HepG2 (cell line): ENCODE results near the gene UBE2N. TPM values are rescaled to one million over a fixed set of nuclear protein-coding genes. Genes with fewer than 3 reads are reported as not detected.

ENCODE experiments used
- ARNT2 ChIP-seq: sonication (generic); formaldehyde crosslinking; IDR thresholded peaks from 2 replicates; pipeline ENCODE4 v1.8.0; 2022; ENCODE audit warnings: mild to moderate bottlenecking, low read depth, missing genetic modification reagents, moderate library complexity
- HIVEP1 ChIP-seq: sonication (generic); formaldehyde crosslinking; IDR thresholded peaks from 2 replicates; pipeline ENCODE4 v1.4.0; 2020; ENCODE audit warnings: mild to moderate bottlenecking, missing genetic modification reagents
- KDM5A ChIP-seq: fragments of 200-600 bp; sonication (generic); IDR thresholded peaks from 2 replicates; pipeline ENCODE4 v1.7.0; 2018; ENCODE audit warnings: antibody characterized with exemption, mild to moderate bottlenecking, low read length, borderline replicate concordance
- KDM5B ChIP-seq: sonication (generic); formaldehyde crosslinking; IDR thresholded peaks from 2 replicates; pipeline ENCODE4 v1.4.0; 2020; ENCODE audit warnings: missing genetic modification reagents, mild to moderate bottlenecking, borderline replicate concordance
- MIXL1 ChIP-seq: IDR thresholded peaks from 2 replicates; pipeline ENCODE4 v1.6.1; 2016
- RARA ChIP-seq: IDR thresholded peaks from 2 replicates; pipeline ENCODE4 v1.6.1; 2016; ENCODE audit warnings: missing genetic modification reagents, missing compliant biosample characterization
- SIX4 ChIP-seq: sonication (generic); formaldehyde crosslinking; IDR thresholded peaks from 2 replicates; pipeline ENCODE4 v1.4.0; 2020; ENCODE audit warnings: missing genetic modification reagents
- SP2 ChIP-seq: sonication (generic); formaldehyde crosslinking; IDR thresholded peaks from 2 replicates; pipeline ENCODE4 v1.5.1; 2020; ENCODE audit warnings: mild to moderate bottlenecking, missing genetic modification reagents
- TBX2 ChIP-seq: sonication (generic); formaldehyde crosslinking; IDR thresholded peaks from 2 replicates; pipeline ENCODE4 v1.5.0; 2020; ENCODE audit warnings: missing genetic modification reagents, mild to moderate bottlenecking, borderline replicate concordance
- ZNF333 ChIP-seq: sonication (generic); formaldehyde crosslinking; IDR thresholded peaks from 2 replicates; pipeline ENCODE4 v1.4.0; 2020; ENCODE audit warnings: mild to moderate bottlenecking, missing genetic modification reagents, borderline replicate concordance
- ZNF772 ChIP-seq: sonication (generic); formaldehyde crosslinking; IDR thresholded peaks from 2 replicates; pipeline ENCODE4 v1.5.0; 2020; ENCODE audit warnings: mild to moderate bottlenecking, missing genetic modification reagents
- polyA plus RNA-seq, 8 experiments: library from polyadenylated mRNA; depleted of rRNA in 3 of 8; stranded (reverse) in 7 of 8; unstranded in 1 of 8; fragments of >200 nt; fragmentation: Illumina TruSeq in 4 of 8; extraction: Trizol in 4 of 8; gene quantifications; 2 replicates each; pipeline versions ENCODE4 v1.2.1 to v1.2.3, GENCODE V29; 2011 to 2016; ENCODE audit warnings: low read depth in 4 of 8, missing spikeins in 1 of 8, mixed read lengths in 1 of 8; ENCODE audit not compliant: insufficient read depth in 1 of 8
- total RNA-seq, 5 experiments: library from RNA; depleted of rRNA; stranded (reverse); fragments of >200 nt; fragmentation: Illumina TruSeq; extraction: Trizol; gene quantifications; 2 replicates each; pipeline ENCODE4 v1.2.3, GENCODE V29; 2016; ENCODE audit warnings: low read depth in 1 of 5
- TF ChIP-seq, protein P1 (sequence below): sonication (generic); formaldehyde crosslinking; IDR thresholded peaks from 2 replicates; pipeline ENCODE4 v1.5.0; 2020; ENCODE audit warnings: mild to moderate bottlenecking, missing genetic modification reagents
- TF ChIP-seq, protein P2 (sequence below): sonication (generic); formaldehyde crosslinking; IDR thresholded peaks from 2 replicates; pipeline ENCODE4 v1.4.0; 2020; ENCODE audit warnings: missing genetic modification reagents
- TF ChIP-seq, protein P3 (sequence below): sonication (generic); formaldehyde crosslinking; IDR thresholded peaks from 2 replicates; pipeline ENCODE4 v1.5.1; 2020; ENCODE audit warnings: missing genetic modification reagents, mild to moderate bottlenecking, borderline replicate concordance
- TF ChIP-seq, protein P4 (sequence below): sonication (generic); formaldehyde crosslinking; IDR thresholded peaks from 2 replicates; pipeline ENCODE4 v1.5.0; 2020; ENCODE audit warnings: mild to moderate bottlenecking, missing genetic modification reagents
- TF ChIP-seq, protein P5 (sequence below): sonication (generic); formaldehyde crosslinking; IDR thresholded peaks from 2 replicates; pipeline ENCODE4 v1.4.0; 2020; ENCODE audit warnings: missing genetic modification reagents, borderline replicate concordance

UBE2N gene
- total and polyA plus RNA-seq, 2 of the 13 experiments (the other 11 are each of a cell fraction or from before 2014, with no cell fraction given), result 188 to 197 TPM

DNA sequence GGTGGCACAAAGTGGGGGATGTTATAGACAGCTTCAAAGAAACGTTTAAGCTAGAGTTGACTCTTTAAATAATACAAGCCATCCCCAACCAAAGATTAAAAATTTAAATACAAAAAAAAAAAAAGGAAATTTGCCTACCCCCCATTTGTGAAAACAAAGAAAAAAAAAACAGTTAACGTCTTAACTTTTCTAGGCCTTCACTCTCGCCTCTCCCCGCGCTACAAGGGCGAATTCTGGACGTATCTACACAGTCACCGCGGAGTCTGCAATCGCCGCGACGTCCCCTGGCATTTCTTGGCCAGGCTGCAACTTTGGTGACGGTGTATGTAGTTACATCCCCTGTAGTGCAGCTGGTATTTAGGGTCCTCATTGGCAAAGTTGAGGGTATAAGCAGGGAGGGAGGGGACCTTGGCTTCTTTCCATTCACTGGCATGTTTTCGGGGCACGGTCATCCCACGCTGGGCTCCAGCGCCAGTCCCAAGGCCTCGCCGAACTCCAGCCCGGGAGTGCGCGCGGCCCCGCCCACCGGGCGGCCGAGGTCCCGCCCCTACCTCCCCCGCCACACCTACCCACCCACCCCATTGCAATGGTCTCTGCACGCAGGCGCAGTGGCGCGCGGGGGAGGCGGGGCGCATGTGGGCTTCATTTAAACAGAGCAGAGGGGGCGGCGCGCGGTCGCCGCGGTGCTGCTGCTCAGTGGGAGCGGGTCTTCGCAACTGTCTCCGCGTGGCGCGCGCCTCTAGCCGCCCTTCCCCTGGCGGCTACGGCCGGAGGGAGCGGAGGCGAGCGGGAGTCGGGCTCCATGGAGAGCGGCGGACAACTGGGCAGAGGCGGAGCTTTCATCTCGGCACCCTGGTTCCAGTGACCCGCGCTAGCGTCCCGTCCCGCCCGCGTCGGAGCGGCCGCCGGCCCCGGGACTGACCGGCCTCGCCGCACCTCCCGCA lies 64.2 kb downstream of the UBE2N start, which contains the start of gene NUDT4 (continued):
- TF ChIP-seq TBX2 (CRISPR knock-in tag) (peak; percentile 53; the same call in 1 of the 2 replicates), ARNT2 (CRISPR knock-in tag) (no peak), SIX4 (CRISPR knock-in tag) (no peak), ZNF772 (no peak), KDM5B (CRISPR knock-in tag) (no peak), HIVEP1 (CRISPR knock-in tag) (no peak), KDM5A (peak; percentile 55; the same call in 1 of the 2 replicates), ZNF333 (no peak), RARA (CRISPR knock-in tag) (no peak), MIXL1 (CRISPR knock-in tag) (no peak), SP2 (CRISPR knock-in tag) (no peak)
- TF ChIP-seq, protein P1, sequence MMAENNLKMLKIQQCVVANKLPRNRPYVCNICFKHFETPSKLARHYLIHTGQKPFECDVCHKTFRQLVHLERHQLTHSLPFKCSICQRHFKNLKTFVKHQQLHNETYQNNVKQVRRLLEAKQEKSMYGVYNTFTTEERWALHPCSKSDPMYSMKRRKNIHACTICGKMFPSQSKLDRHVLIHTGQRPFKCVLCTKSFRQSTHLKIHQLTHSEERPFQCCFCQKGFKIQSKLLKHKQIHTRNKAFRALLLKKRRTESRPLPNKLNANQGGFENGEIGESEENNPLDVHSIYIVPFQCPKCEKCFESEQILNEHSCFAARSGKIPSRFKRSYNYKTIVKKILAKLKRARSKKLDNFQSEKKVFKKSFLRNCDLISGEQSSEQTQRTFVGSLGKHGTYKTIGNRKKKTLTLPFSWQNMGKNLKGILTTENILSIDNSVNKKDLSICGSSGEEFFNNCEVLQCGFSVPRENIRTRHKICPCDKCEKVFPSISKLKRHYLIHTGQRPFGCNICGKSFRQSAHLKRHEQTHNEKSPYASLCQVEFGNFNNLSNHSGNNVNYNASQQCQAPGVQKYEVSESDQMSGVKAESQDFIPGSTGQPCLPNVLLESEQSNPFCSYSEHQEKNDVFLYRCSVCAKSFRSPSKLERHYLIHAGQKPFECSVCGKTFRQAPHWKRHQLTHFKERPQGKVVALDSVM, result no peak
- TF ChIP-seq, protein P2, sequence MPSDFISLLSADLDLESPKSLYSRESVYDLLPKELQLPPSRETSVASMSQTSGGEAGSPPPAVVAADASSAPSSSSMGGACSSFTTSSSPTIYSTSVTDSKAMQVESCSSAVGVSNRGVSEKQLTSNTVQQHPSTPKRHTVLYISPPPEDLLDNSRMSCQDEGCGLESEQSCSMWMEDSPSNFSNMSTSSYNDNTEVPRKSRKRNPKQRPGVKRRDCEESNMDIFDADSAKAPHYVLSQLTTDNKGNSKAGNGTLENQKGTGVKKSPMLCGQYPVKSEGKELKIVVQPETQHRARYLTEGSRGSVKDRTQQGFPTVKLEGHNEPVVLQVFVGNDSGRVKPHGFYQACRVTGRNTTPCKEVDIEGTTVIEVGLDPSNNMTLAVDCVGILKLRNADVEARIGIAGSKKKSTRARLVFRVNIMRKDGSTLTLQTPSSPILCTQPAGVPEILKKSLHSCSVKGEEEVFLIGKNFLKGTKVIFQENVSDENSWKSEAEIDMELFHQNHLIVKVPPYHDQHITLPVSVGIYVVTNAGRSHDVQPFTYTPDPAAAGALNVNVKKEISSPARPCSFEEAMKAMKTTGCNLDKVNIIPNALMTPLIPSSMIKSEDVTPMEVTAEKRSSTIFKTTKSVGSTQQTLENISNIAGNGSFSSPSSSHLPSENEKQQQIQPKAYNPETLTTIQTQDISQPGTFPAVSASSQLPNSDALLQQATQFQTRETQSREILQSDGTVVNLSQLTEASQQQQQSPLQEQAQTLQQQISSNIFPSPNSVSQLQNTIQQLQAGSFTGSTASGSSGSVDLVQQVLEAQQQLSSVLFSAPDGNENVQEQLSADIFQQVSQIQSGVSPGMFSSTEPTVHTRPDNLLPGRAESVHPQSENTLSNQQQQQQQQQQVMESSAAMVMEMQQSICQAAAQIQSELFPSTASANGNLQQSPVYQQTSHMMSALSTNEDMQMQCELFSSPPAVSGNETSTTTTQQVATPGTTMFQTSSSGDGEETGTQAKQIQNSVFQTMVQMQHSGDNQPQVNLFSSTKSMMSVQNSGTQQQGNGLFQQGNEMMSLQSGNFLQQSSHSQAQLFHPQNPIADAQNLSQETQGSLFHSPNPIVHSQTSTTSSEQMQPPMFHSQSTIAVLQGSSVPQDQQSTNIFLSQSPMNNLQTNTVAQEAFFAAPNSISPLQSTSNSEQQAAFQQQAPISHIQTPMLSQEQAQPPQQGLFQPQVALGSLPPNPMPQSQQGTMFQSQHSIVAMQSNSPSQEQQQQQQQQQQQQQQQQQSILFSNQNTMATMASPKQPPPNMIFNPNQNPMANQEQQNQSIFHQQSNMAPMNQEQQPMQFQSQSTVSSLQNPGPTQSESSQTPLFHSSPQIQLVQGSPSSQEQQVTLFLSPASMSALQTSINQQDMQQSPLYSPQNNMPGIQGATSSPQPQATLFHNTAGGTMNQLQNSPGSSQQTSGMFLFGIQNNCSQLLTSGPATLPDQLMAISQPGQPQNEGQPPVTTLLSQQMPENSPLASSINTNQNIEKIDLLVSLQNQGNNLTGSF, result no peak
- TF ChIP-seq, protein P3, sequence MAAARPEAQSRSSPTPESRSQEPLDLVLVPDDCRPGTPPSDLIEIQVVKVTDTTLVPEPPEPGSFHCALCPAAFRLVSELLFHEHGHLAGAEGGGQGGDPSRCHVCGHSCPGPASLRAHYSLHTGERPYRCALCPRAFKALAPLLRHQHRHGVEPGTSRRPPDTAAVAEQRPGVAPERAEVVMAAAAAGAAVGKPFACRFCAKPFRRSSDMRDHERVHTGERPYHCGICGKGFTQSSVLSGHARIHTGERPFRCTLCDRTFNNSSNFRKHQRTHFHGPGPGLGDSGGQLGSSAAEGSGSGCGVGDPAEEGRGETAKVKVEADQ, result no peak
- TF ChIP-seq, protein P4, sequence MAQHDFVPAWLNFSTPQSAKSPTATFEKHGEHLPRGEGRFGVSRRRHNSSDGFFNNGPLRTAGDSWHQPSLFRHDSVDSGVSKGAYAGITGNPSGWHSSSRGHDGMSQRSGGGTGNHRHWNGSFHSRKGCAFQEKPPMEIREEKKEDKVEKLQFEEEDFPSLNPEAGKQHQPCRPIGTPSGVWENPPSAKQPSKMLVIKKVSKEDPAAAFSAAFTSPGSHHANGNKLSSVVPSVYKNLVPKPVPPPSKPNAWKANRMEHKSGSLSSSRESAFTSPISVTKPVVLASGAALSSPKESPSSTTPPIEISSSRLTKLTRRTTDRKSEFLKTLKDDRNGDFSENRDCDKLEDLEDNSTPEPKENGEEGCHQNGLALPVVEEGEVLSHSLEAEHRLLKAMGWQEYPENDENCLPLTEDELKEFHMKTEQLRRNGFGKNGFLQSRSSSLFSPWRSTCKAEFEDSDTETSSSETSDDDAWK, result no peak
- TF ChIP-seq, protein P5, sequence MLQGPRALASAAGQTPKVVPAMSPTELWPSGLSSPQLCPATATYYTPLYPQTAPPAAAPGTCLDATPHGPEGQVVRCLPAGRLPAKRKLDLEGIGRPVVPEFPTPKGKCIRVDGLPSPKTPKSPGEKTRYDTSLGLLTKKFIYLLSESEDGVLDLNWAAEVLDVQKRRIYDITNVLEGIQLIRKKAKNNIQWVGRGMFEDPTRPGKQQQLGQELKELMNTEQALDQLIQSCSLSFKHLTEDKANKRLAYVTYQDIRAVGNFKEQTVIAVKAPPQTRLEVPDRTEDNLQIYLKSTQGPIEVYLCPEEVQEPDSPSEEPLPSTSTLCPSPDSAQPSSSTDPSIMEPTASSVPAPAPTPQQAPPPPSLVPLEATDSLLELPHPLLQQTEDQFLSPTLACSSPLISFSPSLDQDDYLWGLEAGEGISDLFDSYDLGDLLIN (CRISPR knock-in tag), result no peak
